Type B pancreatic cell (in vitro differentiated cells): ENCODE data around the gene SIPA1. TPM values are rescaled to one million over a fixed set of nuclear protein-coding genes. Genes with fewer than 3 reads are reported as not detected.

Experiments used
- DNase-seq: peaks from one replicate; pipeline ENCODE4 v3.0.0; 2021; ENCODE audit warnings: mixed read lengths; ENCODE audit not compliant: unreplicated experiment; ENCODE audit errors: extremely low spot score
- H3K27ac Mint-ChIP-seq: 2 replicates; pipeline ENCODE4 v1.8.0; 2021; ENCODE audit warnings: mild to moderate bottlenecking, mixed read lengths
- H3K27me3 Mint-ChIP-seq: 2 replicates; pipeline ENCODE4 v1.8.0; 2021; ENCODE audit warnings: mixed read lengths
- H3K36me3 Mint-ChIP-seq: 2 replicates; pipeline ENCODE4 v1.8.0; 2021; ENCODE audit warnings: mixed read lengths
- H3K4me1 Mint-ChIP-seq: one replicate; pipeline ENCODE4 v1.8.0; 2021; ENCODE audit warnings: mixed read lengths; ENCODE audit not compliant: unreplicated experiment
- H3K4me3 Mint-ChIP-seq: 2 replicates; pipeline ENCODE4 v1.8.0; 2021; ENCODE audit warnings: mild to moderate bottlenecking, mixed read lengths
- H3K9me3 Mint-ChIP-seq: 2 replicates; pipeline ENCODE4 v1.8.0; 2021; ENCODE audit warnings: mixed read lengths
- CTCF ChIP-seq: fragments of 200-600 bp; sonication (generic); conservative IDR thresholded peaks from 2 replicates; pipeline ENCODE4 v1.5.0; 2021; ENCODE audit warnings: antibody characterized with exemption, mild to moderate bottlenecking
- total RNA-seq: library from RNA; stranded (reverse); gene quantifications from 2 replicates; pipeline ENCODE4 v1.2.1, GENCODE V29; 2021; ENCODE audit warnings: low replicate concordance

The SIPA1 gene
- total RNA-seq, 1 donor from 2014 or later = 26.8 TPM

- H3K4me3 Mint-ChIP-seq = no peak overlapping the region
- H3K36me3 Mint-ChIP-seq = no peaks in the 10 kb centered on the region
- no peaks in the 10 kb centered on the region for H3K9me3 Mint-ChIP-seq
- no peak overlapping the region for H3K27ac Mint-ChIP-seq
- DNase-seq = no peak
- H3K27me3 Mint-ChIP-seq = no peaks in the 10 kb centered on the region
- TF ChIP-seq CTCF = no peak
- no peaks in the 10 kb centered on the region for H3K4me1 Mint-ChIP-seq
Observed at GRCh38 chr11:65630215-65630614, 7.7 kb upstream of the SIPA1 start.

GRCh38 chr11:65633390-65634108 lies 4.4 kb upstream of the SIPA1 start:
- DNase-seq = no peak
- no peak for TF ChIP-seq CTCF
- H3K4me3 Mint-ChIP-seq = no peak overlapping the region
- H3K36me3 Mint-ChIP-seq = no peaks in the 10 kb centered on the region
- H3K9me3 Mint-ChIP-seq = no peaks in the 10 kb centered on the region
- H3K27me3 Mint-ChIP-seq = no peaks in the 10 kb centered on the region
- no peaks in the 10 kb centered on the region for H3K4me1 Mint-ChIP-seq
- H3K27ac Mint-ChIP-seq = no peak overlapping the region

DNA sequence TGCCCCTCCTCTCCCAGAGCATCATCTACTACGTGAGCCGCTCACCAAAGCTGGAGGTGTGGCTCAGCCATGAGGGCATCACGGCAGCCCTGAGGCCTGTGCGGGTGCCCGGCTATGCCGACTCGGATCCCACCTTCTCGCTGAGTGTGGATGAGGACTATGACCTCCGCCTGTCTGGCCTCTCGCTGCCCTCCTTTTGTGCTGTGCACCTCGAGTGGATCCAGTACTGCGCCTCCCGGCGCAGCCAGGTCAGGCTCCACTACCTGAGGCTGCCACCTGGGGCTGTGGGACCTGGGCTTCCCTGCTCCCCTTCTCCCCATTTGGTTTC lies 3.8 kb upstream of the SIPA1 start:
- H3K27me3 Mint-ChIP-seq = no peaks in the 10 kb centered on the region
- H3K36me3 Mint-ChIP-seq = no peaks in the 10 kb centered on the region
- TF ChIP-seq CTCF = no peak
- H3K9me3 Mint-ChIP-seq = no peaks in the 10 kb centered on the region
- H3K4me1 Mint-ChIP-seq = peaks cover 4% of the 10 kb centered on the region
- no peak for DNase-seq
- no peak overlapping the region for H3K27ac Mint-ChIP-seq
- H3K4me3 Mint-ChIP-seq = no peak overlapping the region

- peaks cover 4% of the 10 kb centered on the region for H3K4me1 Mint-ChIP-seq
- H3K36me3 Mint-ChIP-seq = no peaks in the 10 kb centered on the region
- no peak for TF ChIP-seq CTCF
- H3K27me3 Mint-ChIP-seq = no peaks in the 10 kb centered on the region
- H3K27ac Mint-ChIP-seq = no peak overlapping the region
- H3K4me3 Mint-ChIP-seq = no peak overlapping the region
- H3K9me3 Mint-ChIP-seq = no peaks in the 10 kb centered on the region
- no peak for DNase-seq
Observed at GRCh38 chr11:65634440-65634839, 3.5 kb upstream of the SIPA1 start.

DNA sequence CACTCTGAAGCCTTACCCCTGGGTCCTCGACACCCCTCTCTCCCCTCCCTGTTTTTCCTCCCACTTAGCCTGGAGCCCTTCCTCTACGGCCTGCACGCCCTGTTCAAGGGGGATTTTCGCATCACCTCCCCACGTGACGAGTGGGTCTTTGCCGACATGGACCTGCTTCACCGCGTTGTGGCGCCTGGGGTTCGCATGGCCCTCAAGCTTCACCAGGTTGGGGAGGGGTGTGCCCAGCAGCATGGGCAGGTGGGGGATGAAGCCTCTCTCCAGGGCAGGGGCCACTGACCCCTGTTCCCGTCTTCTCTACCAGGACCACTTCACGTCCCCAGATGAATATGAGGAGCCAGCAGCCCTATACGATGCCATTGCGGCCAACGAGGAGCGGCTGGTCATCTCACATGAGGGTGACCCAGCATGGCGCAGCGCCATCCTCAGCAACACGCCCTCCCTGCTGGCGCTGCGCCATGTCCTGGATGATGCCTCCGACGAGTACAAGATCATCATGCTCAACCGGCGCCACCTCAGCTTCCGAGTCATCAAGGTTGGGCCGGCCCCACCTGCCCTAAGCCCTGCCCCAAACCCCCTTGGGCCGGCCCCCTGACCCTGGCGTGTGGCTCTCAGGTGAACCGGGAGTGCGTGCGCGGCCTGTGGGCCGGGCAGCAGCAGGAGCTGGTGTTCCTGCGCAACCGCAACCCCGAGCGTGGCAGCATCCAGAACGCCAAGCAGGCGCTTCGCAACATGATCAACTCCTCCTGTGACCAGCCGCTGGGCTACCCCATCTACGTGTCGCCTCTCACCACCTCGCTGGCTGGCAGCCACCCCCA lies 2.8 kb upstream of the SIPA1 start:
- DNase-seq = no peak
- H3K27me3 Mint-ChIP-seq = no peaks in the 10 kb centered on the region
- no peaks in the 10 kb centered on the region for H3K9me3 Mint-ChIP-seq
- peaks cover 4% of the 10 kb centered on the region for H3K4me1 Mint-ChIP-seq
- no peak overlapping the region for H3K4me3 Mint-ChIP-seq
- no peaks in the 10 kb centered on the region for H3K36me3 Mint-ChIP-seq
- H3K27ac Mint-ChIP-seq = no peak overlapping the region
- no peak for TF ChIP-seq CTCF
